Loucy (cell line): ENCODE results near the gene SNCG.

Source experiments
- CTCF ChIP-seq: fragments of 200-600 bp; sonication (generic); conservative IDR thresholded peaks from 2 replicates; pipeline ENCODE4 v1.5.1; 2014; ENCODE audit warnings: mild to moderate bottlenecking, antibody characterized with exemption, low read length
- EZH2phosphoT487 ChIP-seq: fragments of 200-600 bp; IDR thresholded peaks from 2 replicates; pipeline ENCODE4 v1.6.1; 2018; ENCODE audit warnings: antibody characterized with exemption, mild to moderate bottlenecking, moderate library complexity, borderline replicate concordance

- no peak for TF ChIP-seq CTCF
- no peak for TF ChIP-seq EZH2phosphoT487
Measured at GRCh38 chr10:86972613-86973380, 14.4 kb downstream of the SNCG start.
